Kidney epithelial cell (primary cell): ENCODE results near the gene FECH. TPM values are rescaled to one million over a fixed set of nuclear protein-coding genes. Genes with fewer than 3 reads are reported as not detected.
A peak's percentile ranks its signal among the peaks of the same experiment; 100 is the strongest.

Experiments used
- DNase-seq: peaks from one replicate; pipeline ENCODE4 v3.0.0-alpha.2; 2010; ENCODE audit warnings: low read depth
- H3K27me3 ChIP-seq: 2 replicates; pipeline ENCODE4 v1.6.0; 2011; ENCODE audit warnings: low read length; ENCODE audit not compliant: control insufficient read depth, insufficient read depth
- H3K36me3 ChIP-seq: 2 replicates; pipeline ENCODE4 v1.5.1; 2011; ENCODE audit warnings: low read length; ENCODE audit not compliant: control insufficient read depth, insufficient read depth
- H3K4me3 ChIP-seq: 2 replicates; pipeline ENCODE4 v1.5.1; 2011; ENCODE audit warnings: low read depth, mild to moderate bottlenecking, control low read depth, low read length
- total RNA-seq: library from RNA; depleted of rRNA; stranded (reverse); fragments of >200 nt; gene quantifications from 2 replicates; pipeline ENCODE4 v1.2.3, GENCODE V29; 2015
- TF ChIP-seq, protein P1 (sequence below): IDR thresholded peaks from 2 replicates; pipeline ENCODE4 v1.5.1; 2011; ENCODE audit warnings: mild to moderate bottlenecking, moderate library complexity, low read length, control low read depth, inconsistent platforms; ENCODE audit not compliant: insufficient read depth, poor library complexity, severe bottlenecking

FECH gene
- total RNA-seq, 1 donor from 2014 or later: 58.3 TPM

GRCh38 chr18:57543560-57543959 lies 42.9 kb downstream of the FECH start:
- no peaks in the 10 kb centered on the region for H3K36me3 ChIP-seq
- no peaks in the 10 kb centered on the region for H3K27me3 ChIP-seq
- no peak for DNase-seq
- no peak overlapping the region for H3K4me3 ChIP-seq
- TF ChIP-seq, protein P1, sequence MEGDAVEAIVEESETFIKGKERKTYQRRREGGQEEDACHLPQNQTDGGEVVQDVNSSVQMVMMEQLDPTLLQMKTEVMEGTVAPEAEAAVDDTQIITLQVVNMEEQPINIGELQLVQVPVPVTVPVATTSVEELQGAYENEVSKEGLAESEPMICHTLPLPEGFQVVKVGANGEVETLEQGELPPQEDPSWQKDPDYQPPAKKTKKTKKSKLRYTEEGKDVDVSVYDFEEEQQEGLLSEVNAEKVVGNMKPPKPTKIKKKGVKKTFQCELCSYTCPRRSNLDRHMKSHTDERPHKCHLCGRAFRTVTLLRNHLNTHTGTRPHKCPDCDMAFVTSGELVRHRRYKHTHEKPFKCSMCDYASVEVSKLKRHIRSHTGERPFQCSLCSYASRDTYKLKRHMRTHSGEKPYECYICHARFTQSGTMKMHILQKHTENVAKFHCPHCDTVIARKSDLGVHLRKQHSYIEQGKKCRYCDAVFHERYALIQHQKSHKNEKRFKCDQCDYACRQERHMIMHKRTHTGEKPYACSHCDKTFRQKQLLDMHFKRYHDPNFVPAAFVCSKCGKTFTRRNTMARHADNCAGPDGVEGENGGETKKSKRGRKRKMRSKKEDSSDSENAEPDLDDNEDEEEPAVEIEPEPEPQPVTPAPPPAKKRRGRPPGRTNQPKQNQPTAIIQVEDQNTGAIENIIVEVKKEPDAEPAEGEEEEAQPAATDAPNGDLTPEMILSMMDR: no peak

DNA sequence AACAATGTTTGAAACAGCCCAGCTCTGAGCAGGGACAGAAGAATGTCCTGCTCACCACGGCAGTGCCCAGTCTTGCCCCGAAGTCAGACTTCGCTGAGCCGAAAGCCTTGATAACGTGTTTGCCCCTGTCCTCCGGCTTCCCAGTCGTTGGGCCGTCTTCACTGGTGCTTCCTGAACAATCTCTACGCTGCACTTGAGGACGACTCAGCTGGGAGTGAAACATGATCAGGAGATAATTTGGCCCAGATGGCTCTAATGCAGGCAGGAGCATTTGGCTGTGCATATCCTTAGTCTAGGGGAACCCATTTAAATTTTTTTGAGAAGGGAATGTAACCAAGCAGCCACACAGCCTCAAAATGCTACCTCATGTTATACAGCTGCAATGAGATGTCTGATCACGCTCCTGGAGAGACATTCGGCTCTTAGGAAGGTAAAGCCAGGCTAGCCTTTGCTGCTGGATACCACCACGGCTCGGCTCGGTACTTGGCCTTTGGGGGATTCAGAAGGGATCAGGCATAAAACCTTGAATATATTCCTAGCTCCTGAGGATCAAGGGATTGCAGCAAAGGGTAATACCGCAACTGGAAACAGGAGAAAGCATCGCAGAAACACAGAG lies 43.6 kb downstream of the FECH start:
- TF ChIP-seq, protein P1: no peak

DNA sequence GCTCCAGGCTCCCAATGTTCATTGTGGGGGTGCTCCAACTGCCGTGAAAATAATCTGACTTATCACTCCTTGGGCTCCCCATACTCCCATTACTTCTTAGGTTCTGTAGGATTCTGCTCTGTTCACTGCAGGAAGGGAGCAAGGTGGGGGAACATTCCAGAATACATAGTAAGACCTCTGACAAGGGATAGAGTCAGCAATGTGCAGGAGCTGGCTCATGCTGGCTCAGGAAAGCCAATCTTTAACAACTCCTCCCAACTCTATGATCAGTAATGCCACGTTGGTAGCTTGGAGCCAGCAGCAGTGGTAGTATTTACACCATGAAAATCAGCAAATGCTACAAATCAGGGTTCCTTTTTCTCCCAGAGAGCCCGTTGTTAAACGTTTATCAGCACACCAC lies 44.4 kb downstream of the FECH start:
- DNase-seq: peak; percentile 10
- Histone ChIP-seq H3K36me3 (no peaks in the 10 kb centered on the region), H3K27me3 (no peaks in the 10 kb centered on the region), H3K4me3 (no peak overlapping the region)
- TF ChIP-seq, protein P1: no peak

More for the DNA sequence above, 43.6 kb downstream of the FECH start:
- H3K27me3 ChIP-seq: no peaks in the 10 kb centered on the region
- no peaks in the 10 kb centered on the region for H3K36me3 ChIP-seq
- H3K4me3 ChIP-seq: no peak overlapping the region
- DNase-seq: no peak

- H3K4me3 ChIP-seq: no peak overlapping the region
- H3K36me3 ChIP-seq: no peaks in the 10 kb centered on the region
- H3K27me3 ChIP-seq: no peaks in the 10 kb centered on the region
- no peak for DNase-seq
- TF ChIP-seq, protein P1: no peak
These were observed 46.8 kb downstream of the FECH start for GRCh38 chr18:57539702-57540101.

- Histone ChIP-seq H3K27me3 (no peaks in the 10 kb centered on the region), H3K4me3 (no peak overlapping the region), H3K36me3 (no peaks in the 10 kb centered on the region)
- TF ChIP-seq, protein P1: no peak
- DNase-seq: no peak
These were observed 47.9 kb downstream of the FECH start for GRCh38 chr18:57538614-57539013.

GRCh38 chr18:57534511-57534909 lies 52.0 kb downstream of the FECH start:
- TF ChIP-seq, protein P1: no peak

More at GRCh38 chr18:57534511-57534909, 52.0 kb downstream of the FECH start:
- H3K36me3 ChIP-seq: no peaks in the 10 kb centered on the region
- no peaks in the 10 kb centered on the region for H3K27me3 ChIP-seq
- H3K4me3 ChIP-seq: no peak overlapping the region
- no peak for DNase-seq
